HCT116 (cell line): ENCODE results near the gene KIRREL3. TPM values are rescaled to one million over a fixed set of nuclear protein-coding genes. Genes with fewer than 3 reads are reported as not detected.
A peak's percentile ranks its signal among the peaks of the same experiment; 100 is the strongest.

Source experiments
- ATAC-seq: fragments of 200-7000 bp; cut with Tn5 transposase; 2 replicates; pipeline ENCODE4 v1.9.1; 2020; ENCODE audit warnings: mild to moderate bottlenecking, moderate library complexity
- BruUV-seq: library from RNA; stranded (reverse); fragments of 400-500 nt; replicated peaks from 2 replicates; lab custom pipeline; 2021; lab: Mats Ljungman, UMichigan
- CTCF ChIA-PET: fragments of 300-600 bp; sonication (Branson Sonifier 250); formaldehyde crosslinking; loops from one replicate; lab custom pipeline; 2021; ENCODE audit warnings: antibody characterized with exemption; lab: Charles Lee
- POLR2A ChIA-PET: fragments of 300-600, 350-600 bp; sonication (Branson Sonifier 250); formaldehyde crosslinking; loops from one replicate; lab custom pipeline; 2021; ENCODE audit warnings: antibody characterized with exemption; lab: Charles Lee
- RAD21 ChIA-PET, 2 experiments: fragments of 300-600 bp; sonication (Branson Sonifier 250); formaldehyde crosslinking; loops; one replicate each; lab custom pipeline; 2023; ENCODE audit warnings: low total read pairs in 2 of 2; ENCODE audit not compliant: uncharacterized antibody in 2 of 2, unreplicated experiment in 2 of 2, low non-redundant PET in 1 of 2; lab: Charles Lee
- DNase-seq: peaks from one replicate; pipeline ENCODE4 v3.0.0-alpha.2; 2010; ENCODE audit warnings: low read depth, low spot score
- H2AFZ ChIP-seq: fragments of 200-600 bp; shearing (Covaris generic), sonication (generic); 2 replicates; pipeline ENCODE4 v1.6.1; 2017; ENCODE audit warnings: low read depth, mixed run types, mixed read lengths, antibody characterized with exemption, low read length; ENCODE audit not compliant: poor library complexity, severe bottlenecking
- H3K27ac ChIP-seq: 2 replicates; pipeline ENCODE4 v1.5.1; 2012; ENCODE audit warnings: low read depth, low read length
- H3K27me3 ChIP-seq: fragments of 200-600 bp; sonication (generic); 2 replicates; pipeline ENCODE4 v1.6.1; 2016; ENCODE audit warnings: mixed run types, low read length, mixed read lengths; ENCODE audit not compliant: insufficient read depth
- H3K36me3 ChIP-seq, 2 experiments: fragments of 200-500 bp in 1 of 2; fragments of 200-600 bp in 1 of 2; sonication (Bioruptor generic) in 1 of 2; sonication (generic) in 1 of 2; 2 replicates each; pipeline versions ENCODE4 v1.5.1 to v1.6.1; 2014 to 2016; ENCODE audit warnings: low read length in 2 of 2, inconsistent platforms in 1 of 2, mixed read lengths in 1 of 2, mixed run types in 1 of 2; ENCODE audit not compliant: insufficient read depth in 2 of 2, control insufficient read depth in 1 of 2
- H3K4me1 ChIP-seq, 2 experiments: fragments of 200-600 bp in 1 of 2; sonication (generic) in 1 of 2; 2 replicates each; pipeline versions ENCODE4 v1.5.1 to v1.6.1; 2012 to 2017; ENCODE audit warnings: low read length in 2 of 2, inconsistent platforms in 1 of 2, mild to moderate bottlenecking in 1 of 2, mixed read lengths in 1 of 2, mixed run types in 1 of 2, moderate library complexity in 1 of 2; ENCODE audit not compliant: insufficient read depth in 2 of 2, control insufficient read depth in 1 of 2
- H3K4me2 ChIP-seq: fragments of 200-600 bp; sonication (generic); 2 replicates; pipeline ENCODE4 v1.6.1; 2017; ENCODE audit warnings: mixed run types, low read length, mixed read lengths
- H3K4me3 ChIP-seq, 2 experiments: fragments of 200-600 bp in 1 of 2; sonication (generic) in 1 of 2; replicated peaks in 1 of 2; 2 replicates each; pipeline ENCODE4 v1.5.1; 2011 to 2016; ENCODE audit warnings: low read length in 2 of 2, control low read depth in 1 of 2, low read depth in 1 of 2, mild to moderate bottlenecking in 1 of 2, mixed read lengths in 1 of 2, mixed run types in 1 of 2
- H3K79me2 ChIP-seq: fragments of 200-600 bp; sonication (generic); 2 replicates; pipeline ENCODE4 v1.6.1; 2017; ENCODE audit warnings: mild to moderate bottlenecking, mixed run types, low read length, moderate library complexity, mixed read lengths; ENCODE audit not compliant: insufficient read depth
- H3K9ac ChIP-seq: fragments of 200-600 bp; sonication (generic); 2 replicates; pipeline ENCODE4 v1.6.1; 2016; ENCODE audit warnings: low read length, mixed read lengths
- H3K9me2 ChIP-seq: fragments of 200-600 bp; sonication (generic), shearing (Covaris generic); 2 replicates; pipeline ENCODE4 v1.6.1; 2017; ENCODE audit warnings: mixed run types, mild to moderate bottlenecking, moderate library complexity; ENCODE audit not compliant: insufficient read depth
- H3K9me3 ChIP-seq, 2 experiments: fragments of 200-500 bp in 1 of 2; fragments of 200-600 bp in 1 of 2; sonication (Bioruptor generic) in 1 of 2; sonication (generic) in 1 of 2; 2 replicates each; pipeline ENCODE4 v1.6.1; 2014 to 2017; ENCODE audit warnings: low read length in 2 of 2, mixed read lengths in 2 of 2, inconsistent platforms in 1 of 2, low read depth in 1 of 2, mild to moderate bottlenecking in 1 of 2, mixed run types in 1 of 2, moderate library complexity in 1 of 2; ENCODE audit not compliant: control insufficient read depth in 1 of 2, insufficient read depth in 1 of 2
- H4K20me1 ChIP-seq: fragments of 200-600 bp; sonication (generic), shearing (Covaris generic); 2 replicates; pipeline ENCODE4 v1.6.1; 2017; ENCODE audit warnings: mixed run types, mild to moderate bottlenecking, moderate library complexity; ENCODE audit not compliant: insufficient read depth
- CBX3 ChIP-seq: IDR thresholded peaks from 2 replicates; pipeline ENCODE4 v1.6.1; 2012; ENCODE audit warnings: low read depth
- CEBPB ChIP-seq: IDR thresholded peaks from 2 replicates; pipeline ENCODE4 v1.6.1; 2012; ENCODE audit warnings: low read depth
- FOSL1 ChIP-seq: IDR thresholded peaks from 2 replicates; pipeline ENCODE4 v1.6.1; 2012; ENCODE audit warnings: low read depth
- SIN3A ChIP-seq: IDR thresholded peaks from 2 replicates; pipeline ENCODE4 v1.6.1; 2012; ENCODE audit warnings: low read depth
- ZBTB33 ChIP-seq: IDR thresholded peaks from 2 replicates; pipeline ENCODE4 v1.6.1; 2011; ENCODE audit warnings: mild to moderate bottlenecking, low read length, moderate library complexity; ENCODE audit not compliant: insufficient replicate concordance; ENCODE audit errors: extremely low read depth
- ZNF274 ChIP-seq: fragments of 200-500 bp; sonication (Bioruptor generic); IDR thresholded peaks from 2 replicates; pipeline ENCODE4 v1.6.1; 2014; ENCODE audit warnings: mild to moderate bottlenecking, low read depth, low read length, inconsistent platforms
- intact Hi-C: fragments of 100-400 bp; cut with micrococcal nuclease; formaldehyde crosslinking; loops from 2 replicates; pipeline ENCODE4 v1.10.0; 2022
- total RNA-seq: library from RNA; stranded (reverse); gene quantifications from one replicate; pipeline ENCODE4 v1.2.1, GENCODE V29; 2021; ENCODE audit not compliant: unreplicated experiment
- TF ChIP-seq, protein P1 (sequence below): IDR thresholded peaks from 2 replicates; pipeline ENCODE4 v1.6.1; 2012; ENCODE audit warnings: low read depth

Gene KIRREL3
- total RNA-seq, 1 experiment from 2014 or later: not detected

- Histone ChIP-seq H3K4me3 (no peak overlapping the region), H2AFZ (no peak overlapping the region), H3K27ac (no peak overlapping the region), H3K27me3 (peaks cover 74% of the 10 kb centered on the region), H3K79me2 (no peaks in the 10 kb centered on the region), H4K20me1 (no peaks in the 10 kb centered on the region), H3K9me2 (no peaks in the 10 kb centered on the region), H3K36me3 (no peaks in the 10 kb centered on the region), H3K9ac (no peak overlapping the region), H3K4me1 (no peaks in the 10 kb centered on the region), H3K9me3 (no peaks in the 10 kb centered on the region), H3K4me2 (no peak overlapping the region)
- ATAC-seq (peak; percentile 20; the same call in 1 of the 2 replicates), DNase-seq (no peak)
- no peak for TF ChIP-seq ZNF274
- no peak for TF ChIP-seq CEBPB
- TF ChIP-seq, protein P1, sequence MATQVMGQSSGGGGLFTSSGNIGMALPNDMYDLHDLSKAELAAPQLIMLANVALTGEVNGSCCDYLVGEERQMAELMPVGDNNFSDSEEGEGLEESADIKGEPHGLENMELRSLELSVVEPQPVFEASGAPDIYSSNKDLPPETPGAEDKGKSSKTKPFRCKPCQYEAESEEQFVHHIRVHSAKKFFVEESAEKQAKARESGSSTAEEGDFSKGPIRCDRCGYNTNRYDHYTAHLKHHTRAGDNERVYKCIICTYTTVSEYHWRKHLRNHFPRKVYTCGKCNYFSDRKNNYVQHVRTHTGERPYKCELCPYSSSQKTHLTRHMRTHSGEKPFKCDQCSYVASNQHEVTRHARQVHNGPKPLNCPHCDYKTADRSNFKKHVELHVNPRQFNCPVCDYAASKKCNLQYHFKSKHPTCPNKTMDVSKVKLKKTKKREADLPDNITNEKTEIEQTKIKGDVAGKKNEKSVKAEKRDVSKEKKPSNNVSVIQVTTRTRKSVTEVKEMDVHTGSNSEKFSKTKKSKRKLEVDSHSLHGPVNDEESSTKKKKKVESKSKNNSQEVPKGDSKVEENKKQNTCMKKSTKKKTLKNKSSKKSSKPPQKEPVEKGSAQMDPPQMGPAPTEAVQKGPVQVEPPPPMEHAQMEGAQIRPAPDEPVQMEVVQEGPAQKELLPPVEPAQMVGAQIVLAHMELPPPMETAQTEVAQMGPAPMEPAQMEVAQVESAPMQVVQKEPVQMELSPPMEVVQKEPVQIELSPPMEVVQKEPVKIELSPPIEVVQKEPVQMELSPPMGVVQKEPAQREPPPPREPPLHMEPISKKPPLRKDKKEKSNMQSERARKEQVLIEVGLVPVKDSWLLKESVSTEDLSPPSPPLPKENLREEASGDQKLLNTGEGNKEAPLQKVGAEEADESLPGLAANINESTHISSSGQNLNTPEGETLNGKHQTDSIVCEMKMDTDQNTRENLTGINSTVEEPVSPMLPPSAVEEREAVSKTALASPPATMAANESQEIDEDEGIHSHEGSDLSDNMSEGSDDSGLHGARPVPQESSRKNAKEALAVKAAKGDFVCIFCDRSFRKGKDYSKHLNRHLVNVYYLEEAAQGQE: no peak
- TF ChIP-seq FOSL1: no peak
- TF ChIP-seq ZBTB33: no peak
- TF ChIP-seq SIN3A: no peak
- TF ChIP-seq CBX3: no peak
- intact Hi-C loops: no loop called here
- no TSS peak for BruUV-seq
- ChIA-PET POLR2A (no interaction called here), RAD21 (no interaction called here), CTCF (no interaction called here)
Observed at GRCh38 chr11:126567419-126567818, 433.2 kb downstream of the KIRREL3 start.
